Large intestine (tissue), 3 donors: ENCODE data around the gene AMN. TPM values are rescaled to one million over a fixed set of nuclear protein-coding genes. Genes with fewer than 3 reads are reported as not detected.

Source experiments
- DNase-seq, 2 donors: peaks; one replicate each; pipeline versions ENCODE4 v3.0.0 to v3.0.0-alpha.2; 2013
- H3K27ac ChIP-seq: one replicate; pipeline ENCODE4 v1.5.1; 2013; ENCODE audit warnings: low read length
- H3K27me3 ChIP-seq: 2 replicates; pipeline ENCODE4 v1.6.1; 2013; ENCODE audit warnings: low read length; ENCODE audit not compliant: control insufficient read depth, insufficient read depth
- H3K36me3 ChIP-seq: 2 replicates; pipeline ENCODE4 v1.6.1; 2013; ENCODE audit warnings: low read length; ENCODE audit not compliant: control insufficient read depth, insufficient read depth
- H3K4me1 ChIP-seq: one replicate; pipeline ENCODE4 v1.6.1; 2013; ENCODE audit warnings: low read length; ENCODE audit not compliant: control insufficient read depth, insufficient read depth
- H3K4me3 ChIP-seq: one replicate; pipeline ENCODE4 v1.5.1; 2013; ENCODE audit warnings: low read length
- H3K9me3 ChIP-seq: one replicate; pipeline ENCODE4 v1.6.1; 2013; ENCODE audit warnings: mild to moderate bottlenecking, low read depth, low read length, moderate library complexity; ENCODE audit not compliant: control insufficient read depth
- WGBS: methylation state at CpG from one replicate; pipeline ENCODE4 v1.1.5; 2013; ENCODE audit warnings: low lambda C conversion rate; ENCODE audit not compliant: insufficient coverage; 5-methylcytosine and 5-hydroxymethylcytosine counted together
- polyA plus RNA-seq: library from polyadenylated mRNA; unstranded; fragments of 120-200 nt; gene quantifications from one replicate; pipeline ENCODE4 v1.2.1, GENCODE V29; 2013

AMN gene
- polyA plus RNA-seq, 1 donor, result 327 TPM

DNA sequence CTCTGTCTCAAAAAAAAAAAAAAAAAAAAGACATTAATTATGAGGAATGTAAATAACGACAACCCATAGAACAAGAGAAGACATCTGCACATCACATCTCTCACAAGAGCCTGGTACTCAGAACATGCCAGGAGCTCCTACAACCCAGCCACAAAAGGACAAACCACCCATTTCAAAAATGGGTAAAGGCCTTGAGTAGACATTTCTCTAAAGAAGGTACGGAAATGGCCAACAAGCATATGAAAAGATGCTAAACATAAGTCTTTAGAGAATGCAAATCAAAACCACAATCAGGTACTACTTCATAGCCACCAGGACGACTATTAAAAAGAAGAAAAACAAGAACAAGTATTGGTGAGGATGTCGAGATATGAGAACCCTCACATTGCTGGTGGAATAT, 13.3 kb downstream of the AMN start:
- Histone ChIP-seq H3K27ac (no peak overlapping the region), H3K36me3 (peaks cover 69% of the 10 kb centered on the region), H3K9me3 (peaks cover 3% of the 10 kb centered on the region), H3K4me1 (peaks cover 10% of the 10 kb centered on the region), H3K4me3 (no peak overlapping the region), H3K27me3 (peaks cover 1% of the 10 kb centered on the region)
- DNase-seq, result no peak
- 100% methylated on average over 3 of the region's 4 CpGs for WGBS

DNA sequence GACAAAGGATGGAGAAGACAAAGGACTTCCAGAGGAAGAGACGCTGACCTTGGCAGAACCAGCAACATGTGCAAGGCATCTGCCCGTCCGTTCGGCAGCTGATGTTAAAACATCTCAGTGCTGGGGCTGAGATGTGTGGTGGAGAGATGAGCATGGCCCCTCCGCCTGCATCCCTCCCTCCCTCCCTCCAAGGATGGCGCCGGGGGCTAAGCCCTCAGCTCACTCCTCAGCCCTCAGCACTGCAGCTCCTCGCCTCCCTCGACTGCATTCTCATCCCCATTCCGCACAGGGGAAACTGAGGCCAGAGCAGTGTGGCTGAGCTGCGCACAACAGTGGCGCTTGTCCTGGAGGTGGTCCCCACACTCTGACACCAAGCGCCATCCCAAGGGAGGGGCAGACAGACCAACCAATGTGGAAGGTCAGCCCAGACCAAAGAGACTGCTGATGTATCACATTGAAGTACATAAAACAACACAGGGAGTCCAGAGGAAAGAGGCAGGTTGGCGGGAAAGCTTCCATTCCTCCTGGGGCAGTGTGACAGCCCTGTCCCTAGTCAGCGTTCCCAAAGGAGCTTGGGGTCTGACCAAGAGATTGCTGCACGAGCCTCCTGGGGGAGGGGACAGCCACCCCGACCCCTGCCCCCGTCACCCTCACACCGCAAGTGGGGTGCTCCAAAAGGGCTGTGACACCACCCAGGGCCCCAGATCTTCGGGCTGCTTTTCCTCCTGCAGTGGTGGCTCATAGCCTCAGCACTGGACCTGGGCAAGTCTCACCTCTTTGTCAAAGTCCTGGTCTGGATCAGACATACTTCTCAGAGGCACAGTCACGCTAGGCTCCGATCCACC, 15.1 kb downstream of the AMN start:
- H3K9me3 ChIP-seq, result no peaks in the 10 kb centered on the region
- peaks cover 69% of the 10 kb centered on the region for H3K36me3 ChIP-seq
- H3K27ac ChIP-seq, result no peak overlapping the region
- no CpG with 5 or more reads among the region's 22 CpGs for WGBS
- H3K4me3 ChIP-seq, result no peak overlapping the region
- H3K27me3 ChIP-seq, result no peaks in the 10 kb centered on the region
- no peak for DNase-seq
- H3K4me1 ChIP-seq, result no peaks in the 10 kb centered on the region

DNA sequence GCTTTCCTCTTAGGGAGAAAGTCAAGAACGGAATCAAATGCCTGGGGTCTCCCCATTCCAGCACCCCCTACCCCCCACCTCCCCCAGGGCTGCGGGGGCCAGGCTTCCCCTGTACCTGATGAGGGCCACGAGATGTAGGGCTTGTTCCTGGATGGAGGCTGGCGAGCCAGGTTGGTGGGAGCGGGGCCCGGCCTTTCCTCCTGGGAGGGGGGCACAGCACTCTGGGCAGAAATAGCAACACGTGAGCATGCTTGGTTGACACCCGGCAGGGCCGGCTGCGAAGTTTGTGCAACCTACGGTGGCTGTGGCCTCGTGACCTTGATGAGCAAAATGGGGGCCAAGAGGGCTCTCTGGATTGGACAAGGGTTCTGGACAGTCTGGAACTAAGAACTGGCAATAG, 15.7 kb downstream of the AMN start:
- no peak overlapping the region for H3K27ac ChIP-seq
- H3K36me3 ChIP-seq, result peaks cover 68% of the 10 kb centered on the region
- no peaks in the 10 kb centered on the region for H3K9me3 ChIP-seq
- H3K4me1 ChIP-seq, result no peaks in the 10 kb centered on the region
- no peak for DNase-seq
- no peak overlapping the region for H3K4me3 ChIP-seq
- no peaks in the 10 kb centered on the region for H3K27me3 ChIP-seq
- no CpG with 5 or more reads among the region's 12 CpGs for WGBS

DNA sequence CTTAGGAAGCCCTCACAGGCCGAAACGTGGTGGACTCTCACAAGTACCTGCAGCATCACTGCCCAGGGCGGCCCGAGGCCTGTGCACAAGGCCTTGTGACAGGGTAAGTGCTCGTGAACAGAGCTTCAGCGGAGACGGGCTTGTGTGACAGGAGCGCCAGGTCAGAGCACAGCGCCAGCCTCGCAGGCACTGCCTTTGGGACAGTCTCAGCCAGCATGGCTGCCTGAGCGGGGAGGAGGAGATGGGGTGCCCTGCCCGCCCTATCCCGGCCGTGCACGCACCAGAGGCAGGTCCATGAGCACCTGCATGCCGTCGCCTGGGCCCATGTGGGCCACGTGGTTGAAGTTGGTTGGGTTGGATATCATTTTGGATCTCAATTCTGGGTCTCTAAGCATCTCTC, 16.9 kb downstream of the AMN start:
- no CpG with 5 or more reads among the region's 18 CpGs for WGBS
- Histone ChIP-seq H3K36me3 (peaks cover 71% of the 10 kb centered on the region), H3K9me3 (peaks cover under 1% of the 10 kb centered on the region), H3K4me1 (no peaks in the 10 kb centered on the region), H3K4me3 (no peak overlapping the region), H3K27me3 (no peaks in the 10 kb centered on the region), H3K27ac (no peak overlapping the region)
- no peak for DNase-seq

DNA sequence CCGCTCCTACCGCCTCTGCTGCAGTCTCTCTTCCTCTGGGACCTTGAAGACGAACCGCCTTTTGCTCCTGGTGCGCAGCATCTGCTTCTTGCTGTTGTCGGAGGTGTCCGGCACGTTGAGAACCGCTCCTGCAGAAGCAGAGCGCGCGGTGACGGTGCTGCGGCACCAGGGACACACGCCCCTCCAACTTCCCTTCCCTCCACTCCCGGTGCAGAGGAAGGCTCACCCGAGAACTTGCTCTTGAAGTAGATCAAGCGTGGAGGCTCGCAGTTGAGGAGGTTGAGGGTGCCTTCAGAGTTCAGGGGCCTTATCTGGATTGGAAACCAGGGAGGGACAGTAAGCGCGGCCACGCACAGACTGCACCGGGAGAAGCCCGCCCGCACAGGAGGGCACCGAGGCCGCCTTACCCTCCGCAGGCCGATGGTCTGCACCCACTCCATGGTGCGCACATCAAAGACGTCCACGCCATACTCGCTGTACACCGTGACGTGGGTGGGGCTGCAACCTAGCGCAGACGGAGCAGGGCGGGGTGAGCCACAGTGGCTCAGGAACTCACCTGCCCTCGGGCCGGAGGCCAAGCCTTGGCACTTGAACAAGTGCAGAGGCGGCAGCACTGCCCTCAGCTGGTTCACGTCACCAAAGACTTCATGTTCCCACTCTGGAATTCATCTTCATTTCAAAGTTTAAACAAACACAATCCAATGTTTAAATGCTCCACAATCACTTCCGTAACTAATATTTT, 17.5 kb downstream of the AMN start:
- no peaks in the 10 kb centered on the region for H3K27me3 ChIP-seq
- DNase-seq, result no peak
- no CpG with 5 or more reads among the region's 43 CpGs for WGBS

DNA sequence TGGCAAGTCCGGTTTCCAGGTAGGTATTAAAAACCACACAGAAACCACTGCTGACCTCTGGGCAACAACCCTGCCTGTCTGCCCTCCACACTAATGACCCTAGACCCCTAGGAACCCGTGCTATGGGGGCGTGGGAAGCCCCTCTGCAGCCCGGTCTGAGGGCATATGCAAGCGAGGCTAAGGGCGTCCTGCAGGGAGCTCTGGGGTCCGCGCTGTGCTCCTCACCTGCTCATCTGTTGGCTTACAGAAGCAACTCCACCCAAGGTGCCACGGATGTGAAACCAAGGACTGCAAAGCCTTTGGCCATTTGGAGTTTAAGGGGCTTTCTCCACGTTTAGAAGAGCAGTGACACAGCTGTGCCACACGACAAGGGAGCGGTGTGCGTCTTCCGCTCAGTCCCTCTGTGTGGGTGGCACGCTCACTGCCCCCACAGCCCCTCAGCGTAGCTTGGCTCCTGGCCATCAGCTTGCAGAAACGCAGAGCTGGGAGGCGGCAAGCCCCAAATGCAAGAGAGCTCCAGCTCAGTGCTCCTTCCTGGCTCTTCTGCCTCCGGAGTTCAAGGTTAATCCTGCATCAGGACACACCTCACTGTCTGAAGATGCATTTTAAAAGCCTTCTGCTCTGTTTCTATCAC, 18.4 kb downstream of the AMN start:
- no CpG with 5 or more reads among the region's 19 CpGs for WGBS
- no peak for DNase-seq

More for the DNA sequence above, 17.5 kb downstream of the AMN start:
- Histone ChIP-seq H3K36me3 (peaks cover 77% of the 10 kb centered on the region), H3K4me3 (no peak overlapping the region), H3K27ac (no peak overlapping the region), H3K9me3 (peaks cover 4% of the 10 kb centered on the region), H3K4me1 (no peaks in the 10 kb centered on the region)

DNA sequence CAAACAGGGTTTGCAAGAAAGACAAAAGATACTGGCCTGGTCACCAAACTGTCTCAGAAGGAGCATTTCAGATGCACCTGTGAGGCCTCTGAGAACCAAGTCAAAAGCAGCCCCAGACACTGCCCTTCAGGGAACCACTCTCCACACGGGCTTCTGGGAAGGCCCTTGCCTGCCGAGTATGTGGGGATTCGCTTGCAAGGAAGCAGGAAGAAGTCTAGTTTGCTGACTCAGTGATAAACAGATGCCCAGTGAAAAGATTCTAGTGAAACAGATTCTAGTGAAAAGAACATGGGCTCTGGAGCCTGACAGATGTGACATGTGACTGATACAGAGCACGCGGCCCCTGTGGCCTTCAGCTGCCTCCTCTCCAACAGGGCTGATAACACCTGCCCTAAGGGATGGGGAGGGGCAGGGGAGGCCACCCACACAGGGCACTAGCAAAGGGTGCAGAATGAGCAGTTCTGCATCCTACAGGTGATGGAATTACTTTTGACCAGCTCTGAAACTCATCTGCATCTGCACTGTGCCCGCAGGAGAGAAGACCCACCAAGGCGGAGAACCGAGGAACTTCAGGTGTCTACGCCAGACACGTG, 19.1 kb downstream of the AMN start:
- no CpG with 5 or more reads among the region's 10 CpGs for WGBS
- peak in 1 of 2 donors; percentile 28 for DNase-seq
- H3K27ac ChIP-seq, result no peak overlapping the region
- peaks cover 86% of the 10 kb centered on the region for H3K36me3 ChIP-seq
- H3K9me3 ChIP-seq, result peaks cover 4% of the 10 kb centered on the region
- no peak overlapping the region for H3K4me3 ChIP-seq
- H3K27me3 ChIP-seq, result no peaks in the 10 kb centered on the region
- no peaks in the 10 kb centered on the region for H3K4me1 ChIP-seq

More for the DNA sequence above, 18.4 kb downstream of the AMN start:
- no peaks in the 10 kb centered on the region for H3K27me3 ChIP-seq
- H3K4me3 ChIP-seq, result no peak overlapping the region
- H3K36me3 ChIP-seq, result peaks cover 86% of the 10 kb centered on the region
- peaks cover 4% of the 10 kb centered on the region for H3K9me3 ChIP-seq
- no peaks in the 10 kb centered on the region for H3K4me1 ChIP-seq
- no peak overlapping the region for H3K27ac ChIP-seq

DNA sequence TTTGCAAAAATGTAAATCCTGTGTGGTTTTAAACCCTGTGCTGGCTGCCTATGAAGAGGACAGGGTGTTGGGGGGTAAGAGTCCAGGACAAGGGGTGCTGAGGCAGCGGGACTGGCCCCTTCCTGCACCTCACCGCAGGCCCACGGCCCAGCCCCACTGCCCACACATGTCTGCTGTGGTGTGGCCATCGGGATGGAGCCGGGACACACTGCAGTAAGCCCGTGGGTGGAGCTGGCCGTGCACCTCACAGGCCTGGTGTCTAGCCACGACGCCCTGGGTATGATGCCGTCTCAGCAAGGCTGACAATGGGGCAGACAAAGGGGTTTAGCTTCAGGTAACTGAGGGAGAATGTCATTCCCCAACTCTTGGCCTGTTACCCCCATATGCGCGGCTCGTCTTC, 19.6 kb downstream of the AMN start:
- Histone ChIP-seq H3K36me3 (peaks cover 87% of the 10 kb centered on the region), H3K27ac (no peak overlapping the region), H3K9me3 (peaks cover 4% of the 10 kb centered on the region), H3K4me1 (no peaks in the 10 kb centered on the region), H3K4me3 (no peak overlapping the region), H3K27me3 (no peaks in the 10 kb centered on the region)
- no CpG with 5 or more reads among the region's 13 CpGs for WGBS
- DNase-seq, result no peak

DNA sequence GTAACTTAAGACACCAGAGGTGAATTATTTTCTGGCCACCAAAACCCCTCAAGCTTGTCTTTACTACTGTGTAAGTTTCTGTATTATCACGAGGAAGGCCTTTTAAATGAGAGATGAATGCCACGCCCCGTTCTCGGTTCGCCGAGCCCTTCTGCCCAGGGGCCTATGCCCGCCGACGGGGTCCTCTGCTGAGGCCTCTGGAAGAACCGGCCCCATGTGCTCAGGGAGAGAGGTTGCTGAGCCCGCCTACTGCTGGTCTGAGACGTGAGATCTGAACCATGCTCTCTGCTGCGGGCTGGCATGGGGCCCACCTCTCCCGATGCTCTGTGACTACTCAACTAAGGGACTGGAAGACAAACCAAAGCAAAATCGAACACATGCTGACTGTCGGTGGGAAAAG, 21.0 kb downstream of the AMN start:
- peaks cover 4% of the 10 kb centered on the region for H3K9me3 ChIP-seq
- H3K4me3 ChIP-seq, result no peak overlapping the region
- no peaks in the 10 kb centered on the region for H3K4me1 ChIP-seq
- H3K36me3 ChIP-seq, result peaks cover 82% of the 10 kb centered on the region
- no peak for DNase-seq
- no peaks in the 10 kb centered on the region for H3K27me3 ChIP-seq
- no CpG with 5 or more reads among the region's 16 CpGs for WGBS
- no peak overlapping the region for H3K27ac ChIP-seq

DNA sequence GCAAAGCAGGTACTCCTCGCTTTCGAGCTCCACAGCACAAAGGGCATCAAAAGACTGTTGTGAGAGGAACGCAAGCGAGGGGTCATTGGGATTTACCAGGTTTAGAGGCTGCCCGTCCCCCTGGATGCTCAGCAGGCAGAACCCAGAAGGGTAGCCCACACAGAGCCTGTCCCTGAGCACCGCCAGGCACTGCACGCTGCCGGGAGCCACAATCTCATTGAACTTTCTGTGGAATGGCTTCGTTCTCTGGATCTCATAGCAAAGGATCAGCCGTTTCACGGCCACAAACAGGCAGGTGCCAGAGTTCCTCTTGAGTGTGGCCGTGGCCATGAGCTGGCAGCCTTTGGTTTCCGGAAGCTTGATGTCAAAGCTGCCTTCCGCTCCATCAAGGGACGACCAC, 21.5 kb downstream of the AMN start:
- Histone ChIP-seq H3K36me3 (peaks cover 84% of the 10 kb centered on the region), H3K27me3 (no peaks in the 10 kb centered on the region), H3K4me1 (no peaks in the 10 kb centered on the region), H3K4me3 (no peak overlapping the region), H3K9me3 (peaks cover 4% of the 10 kb centered on the region), H3K27ac (no peak overlapping the region)
- DNase-seq, result no peak
- WGBS, result no CpG with 5 or more reads among the region's 15 CpGs
